Transverse colon (tissue), 4 donors: ENCODE data around the gene POC1B. TPM values are rescaled to one million over a fixed set of nuclear protein-coding genes. Genes with fewer than 3 reads are reported as not detected.

ENCODE experiments used
- DNase-seq: peaks from one replicate; pipeline ENCODE4 v3.0.0-alpha.2; 2019
- H3K27ac ChIP-seq, 4 donors: fragments of 200-600 bp; sonication (generic); 2 replicates each; pipeline ENCODE4 v1.5.1; 2016 to 2018; ENCODE audit warnings: inconsistent platforms in 4 of 4
- H3K27me3 ChIP-seq: fragments of 200-600 bp; sonication (generic); 2 replicates; pipeline ENCODE4 v1.5.1; 2017; ENCODE audit warnings: inconsistent platforms
- H3K36me3 ChIP-seq, 4 donors: fragments of 200-600 bp; sonication (generic); 2 replicates each; pipeline ENCODE4 v1.5.1; 2017 to 2019; ENCODE audit warnings: inconsistent platforms in 4 of 4
- H3K4me1 ChIP-seq, 4 donors: fragments of 200-600 bp; sonication (generic); 2 replicates each; pipeline ENCODE4 v1.5.1; 2017 to 2020; ENCODE audit warnings: inconsistent platforms in 4 of 4
- H3K4me3 ChIP-seq, 4 donors: fragments of 200-600 bp; sonication (generic); 1 replicate in 1 of 4; 2 replicates in 3 of 4; pipeline versions ENCODE4 v1.5.1 to v1.6.1; 2017 to 2019; ENCODE audit warnings: inconsistent platforms in 4 of 4
- H3K9me3 ChIP-seq, 2 donors: fragments of 200-600 bp; sonication (generic); 2 replicates each; pipeline ENCODE4 v1.5.1; 2017 to 2019; ENCODE audit warnings: inconsistent platforms in 2 of 2
- EP300 ChIP-seq: sonication (generic); formaldehyde crosslinking; IDR thresholded peaks from one replicate; pipeline ENCODE4 v1.6.1; 2017; ENCODE audit warnings: antibody characterized with exemption, low read depth
- POLR2A ChIP-seq: fragments of 450-650 bp; IDR thresholded peaks from one replicate; pipeline ENCODE4 v1.6.1; 2016; ENCODE audit warnings: antibody characterized with exemption, mild to moderate bottlenecking, moderate library complexity
- POLR2AphosphoS5 ChIP-seq, 3 donors: sonication (generic); formaldehyde crosslinking; IDR thresholded peaks; one replicate each; pipeline ENCODE4 v1.6.1; 2016; ENCODE audit warnings: antibody characterized with exemption in 3 of 3
- WGBS, 2 donors: methylation state at CpG; one replicate each; pipeline ENCODE4 v1.1.5; 2018; ENCODE audit warnings: low coverage in 1 of 2; 5-methylcytosine and 5-hydroxymethylcytosine counted together
- in situ Hi-C, 4 donors: fragments of 200-750 bp; cut with MboI; loops; one replicate each; pipeline versions ENCODE4 v1.15.0 to v1.15.1; 2017; ENCODE audit warnings: low sequenced_read_pairs in 3 of 4, low pct_ligation_motif_present in 1 of 4, low pct_unique_long_range_greater_than_20kb in 1 of 4
- intact Hi-C: fragments of 100-400 bp; cut with DNase I; formaldehyde crosslinking; loops from one replicate; pipeline ENCODE4 v1.15.1; 2023; ENCODE audit warnings: low total_unique reads
- total RNA-seq, 4 donors: library from RNA; depleted of rRNA; stranded (reverse); fragments of >200 nt; gene quantifications; one replicate each; pipeline ENCODE4 v1.1.0, GENCODE V29; 2016
- TF ChIP-seq, protein P1 (sequence below), 5 experiments: fragments of 200-600 bp in 3 of 5; fragments of 450-650 bp in 2 of 5; sonication (generic) in 3 of 5; IDR thresholded peaks; 1 replicate in 2 of 5; 2 replicates in 3 of 5; pipeline ENCODE4 v1.5.1; 2016 to 2017; ENCODE audit warnings: antibody characterized with exemption in 5 of 5, inconsistent platforms in 3 of 5, mild to moderate bottlenecking in 2 of 5, moderate library complexity in 1 of 5

POC1B gene
- total RNA-seq, 4 donors from 2014 or later: 7.8 to 68.5 (median 33.8) TPM

DNA sequence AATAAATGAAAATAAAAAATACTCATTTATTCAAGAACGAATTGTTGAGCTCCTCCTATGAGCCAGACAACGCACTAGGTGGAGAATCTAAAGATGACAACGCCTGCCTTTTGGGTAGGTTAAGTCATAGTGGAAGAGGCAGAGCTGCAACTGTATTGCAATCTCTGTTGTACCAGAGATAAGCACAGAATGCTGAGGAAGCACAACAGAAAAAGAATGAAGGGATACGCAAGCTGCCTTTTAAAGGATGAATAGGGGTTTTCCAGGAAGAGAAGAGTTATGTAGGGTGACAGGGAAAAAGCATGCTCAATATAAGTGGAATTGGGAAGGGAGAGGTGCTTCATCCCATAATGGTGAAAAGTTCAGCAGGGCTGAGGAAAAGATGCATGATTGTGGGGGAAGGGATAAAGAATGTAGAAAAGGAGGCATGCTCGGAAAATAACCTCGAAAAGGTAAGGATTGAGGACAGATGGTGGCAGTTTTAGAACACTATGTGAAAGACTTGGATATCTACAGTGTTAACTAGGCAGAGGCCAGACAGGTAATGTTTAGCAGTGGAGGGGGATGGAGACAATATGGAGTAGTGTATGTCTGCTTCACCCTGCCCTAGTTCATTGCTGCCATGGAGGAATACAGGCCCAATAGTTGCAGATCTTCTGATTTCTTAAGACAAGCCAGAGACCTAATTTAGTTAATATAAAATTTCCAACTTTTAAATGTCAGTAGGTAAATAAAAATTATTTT lies 109.6 kb downstream of the POC1B start:
- Histone ChIP-seq H3K36me3 (no peaks in the 10 kb centered on the region), H3K4me3 (no peak overlapping the region), H3K27me3 (no peaks in the 10 kb centered on the region), H3K27ac (no peak overlapping the region), H3K4me1 (peaks cover 0 to 7% (median 0%) of the 10 kb centered on the region in 4 donors), H3K9me3 (no peaks in the 10 kb centered on the region)
- WGBS, 2 donors: 90 to 94% methylated on average over 6 of the region's 6 CpGs
- DNase-seq: no peak
- intact Hi-C loops: no loop called here
- TF ChIP-seq EP300 (no peak), POLR2AphosphoS5 (IDR thresholded peaks at IDR 0.05) (no peak)
- in situ Hi-C loops: no loop called here

GRCh38 chr12:89414851-89415250 lies 111.0 kb downstream of the POC1B start:
- no peaks in the 10 kb centered on the region for H3K36me3 ChIP-seq
- in situ Hi-C loops: no loop called here

DNA sequence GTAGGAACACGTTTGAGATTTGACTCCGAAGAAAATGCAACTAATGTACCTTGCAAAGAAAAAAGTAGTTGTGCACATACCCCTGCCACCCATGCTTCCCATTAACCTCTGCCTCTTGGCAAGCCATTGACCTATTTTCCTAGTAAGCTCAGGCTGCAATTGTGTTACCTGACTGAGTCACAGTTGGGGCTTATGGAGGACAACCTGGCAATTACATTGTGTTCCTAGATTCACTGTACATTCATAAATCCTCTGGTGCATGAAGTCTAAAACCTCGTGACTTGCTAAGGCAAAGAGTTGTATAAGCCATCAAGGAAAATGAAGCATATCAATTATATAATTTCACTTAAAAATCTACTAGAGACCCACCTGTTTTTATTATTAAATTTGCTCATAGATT lies 111.5 kb downstream of the POC1B start:
- no peak overlapping the region for H3K27ac ChIP-seq
- WGBS, 2 donors: 81 to 91% methylated on average over 2 to 3 of the region's 3 CpGs
- in situ Hi-C loops (no loop called here), intact Hi-C loops (no loop called here)
- H3K27me3 ChIP-seq: no peaks in the 10 kb centered on the region
- no peak for DNase-seq
- H3K9me3 ChIP-seq: no peaks in the 10 kb centered on the region
- TF ChIP-seq POLR2AphosphoS5 (IDR thresholded peaks at IDR 0.05): no peak
- TF ChIP-seq, protein P1, sequence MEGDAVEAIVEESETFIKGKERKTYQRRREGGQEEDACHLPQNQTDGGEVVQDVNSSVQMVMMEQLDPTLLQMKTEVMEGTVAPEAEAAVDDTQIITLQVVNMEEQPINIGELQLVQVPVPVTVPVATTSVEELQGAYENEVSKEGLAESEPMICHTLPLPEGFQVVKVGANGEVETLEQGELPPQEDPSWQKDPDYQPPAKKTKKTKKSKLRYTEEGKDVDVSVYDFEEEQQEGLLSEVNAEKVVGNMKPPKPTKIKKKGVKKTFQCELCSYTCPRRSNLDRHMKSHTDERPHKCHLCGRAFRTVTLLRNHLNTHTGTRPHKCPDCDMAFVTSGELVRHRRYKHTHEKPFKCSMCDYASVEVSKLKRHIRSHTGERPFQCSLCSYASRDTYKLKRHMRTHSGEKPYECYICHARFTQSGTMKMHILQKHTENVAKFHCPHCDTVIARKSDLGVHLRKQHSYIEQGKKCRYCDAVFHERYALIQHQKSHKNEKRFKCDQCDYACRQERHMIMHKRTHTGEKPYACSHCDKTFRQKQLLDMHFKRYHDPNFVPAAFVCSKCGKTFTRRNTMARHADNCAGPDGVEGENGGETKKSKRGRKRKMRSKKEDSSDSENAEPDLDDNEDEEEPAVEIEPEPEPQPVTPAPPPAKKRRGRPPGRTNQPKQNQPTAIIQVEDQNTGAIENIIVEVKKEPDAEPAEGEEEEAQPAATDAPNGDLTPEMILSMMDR (IDR thresholded peaks at IDR 0.05): no peak
- no peak for TF ChIP-seq EP300
- TF ChIP-seq POLR2A: no peak
- H3K4me3 ChIP-seq: no peak overlapping the region
- H3K4me1 ChIP-seq: peaks cover 0 to 7% (median 0%) of the 10 kb centered on the region in 4 donors
- no peaks in the 10 kb centered on the region for H3K36me3 ChIP-seq

More at GRCh38 chr12:89414851-89415250, 111.0 kb downstream of the POC1B start:
- Histone ChIP-seq H3K9me3 (no peaks in the 10 kb centered on the region), H3K27ac (no peak overlapping the region), H3K4me1 (peaks cover 0 to 7% (median 0%) of the 10 kb centered on the region in 4 donors), H3K4me3 (no peak overlapping the region), H3K27me3 (no peaks in the 10 kb centered on the region)
- no peak for TF ChIP-seq POLR2A
- TF ChIP-seq, protein P1 (IDR thresholded peaks at IDR 0.05): no peak
- no peak for TF ChIP-seq POLR2AphosphoS5 (IDR thresholded peaks at IDR 0.05)
- TF ChIP-seq EP300: no peak
- 97 to 99% methylated on average over 2 of the region's 2 CpGs for WGBS, 2 donors
- intact Hi-C loops: no loop called here
- no peak for DNase-seq

DNA sequence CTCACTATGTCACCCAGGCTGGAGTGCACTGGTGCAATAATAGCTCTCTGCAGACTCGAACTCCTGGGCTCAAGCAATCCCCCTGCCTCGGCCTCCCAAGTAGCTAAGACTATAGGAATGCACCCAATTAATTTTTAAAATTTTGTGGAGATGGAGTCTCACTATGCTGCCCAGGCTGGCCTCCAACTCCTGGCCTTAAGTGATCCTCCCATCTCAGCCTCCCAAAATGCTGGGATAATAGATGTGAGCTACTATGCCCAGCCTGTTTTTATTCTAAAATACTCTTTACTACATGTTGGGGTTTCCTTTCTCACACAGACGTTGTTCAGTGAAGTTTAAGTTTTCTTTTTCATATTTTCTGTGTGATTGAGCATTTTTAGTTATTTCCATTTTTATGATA lies 112.6 kb downstream of the POC1B start:
- TF ChIP-seq POLR2AphosphoS5 (IDR thresholded peaks at IDR 0.05): no peak
- TF ChIP-seq EP300: no peak
- no peaks in the 10 kb centered on the region for H3K36me3 ChIP-seq
- DNase-seq: no peak
- H3K4me3 ChIP-seq: no peak overlapping the region
- 86% methylated on average over 1 to 3 of the region's 3 CpGs for WGBS, 2 donors
- intact Hi-C loops: no loop called here
- H3K27me3 ChIP-seq: no peaks in the 10 kb centered on the region
- in situ Hi-C loops: no loop called here
- H3K27ac ChIP-seq: no peak overlapping the region
- peaks cover 0 to 7% (median 0%) of the 10 kb centered on the region in 4 donors for H3K4me1 ChIP-seq
- no peaks in the 10 kb centered on the region for H3K9me3 ChIP-seq

GRCh38 chr12:89412665-89413064 lies 113.2 kb downstream of the POC1B start:
- H3K9me3 ChIP-seq: no peaks in the 10 kb centered on the region
- no peak for DNase-seq
- no peaks in the 10 kb centered on the region for H3K27me3 ChIP-seq
- H3K36me3 ChIP-seq: no peaks in the 10 kb centered on the region
- intact Hi-C loops: no loop called here
- H3K4me3 ChIP-seq: no peak overlapping the region
- WGBS, 2 donors: 93 to 95% methylated on average over 6 of the region's 6 CpGs
- TF ChIP-seq EP300 (no peak), POLR2AphosphoS5 (IDR thresholded peaks at IDR 0.05) (no peak), POLR2A (no peak)
- TF ChIP-seq, protein P1 (IDR thresholded peaks at IDR 0.05): no peak
- in situ Hi-C loops: no loop called here
- no peak overlapping the region for H3K27ac ChIP-seq
- peaks cover 0 to 7% (median 0%) of the 10 kb centered on the region in 4 donors for H3K4me1 ChIP-seq
